Stomach (tissue), 4 donors: ENCODE measurements around the gene CCDC43.

ENCODE experiments used
- CTCF ChIP-seq, 7 experiments: fragments of 450-650 bp in 4 of 7; fragments of 200-600 bp in 3 of 7; sonication (generic) in 3 of 7; IDR thresholded peaks; one replicate each; pipeline ENCODE4 v1.5.1; 2016 to 2019; ENCODE audit warnings: antibody characterized with exemption in 7 of 7, control low read depth in 2 of 7, mild to moderate bottlenecking in 1 of 7
- EP300 ChIP-seq: sonication (generic); formaldehyde crosslinking; IDR thresholded peaks from one replicate; pipeline ENCODE4 v1.6.1; 2017; ENCODE audit warnings: antibody characterized with exemption
- POLR2A ChIP-seq, 4 donors: fragments of 450-650 bp; IDR thresholded peaks; one replicate each; pipeline ENCODE4 v1.6.1; 2016; ENCODE audit warnings: antibody characterized with exemption in 4 of 4, control low read depth in 2 of 4, mild to moderate bottlenecking in 1 of 4, moderate library complexity in 1 of 4
- POLR2AphosphoS5 ChIP-seq, 3 donors: sonication (generic); formaldehyde crosslinking; IDR thresholded peaks; one replicate each; pipeline ENCODE4 v1.6.1; 2016; ENCODE audit warnings: antibody characterized with exemption in 3 of 3

- TF ChIP-seq POLR2A (IDR thresholded peaks at IDR 0.05) (no peak), CTCF (IDR thresholded peaks at IDR 0.05) (no peak), POLR2AphosphoS5 (IDR thresholded peaks at IDR 0.05) (no peak), EP300 (no peak)
These were observed 55.6 kb downstream of the CCDC43 start for GRCh38 chr17:44633998-44634397.
